WI38 (cell line): ENCODE results near the gene NHLRC4.

Experiments
- H3K4me3 ChIP-seq: 2 replicates; pipeline ENCODE4 v1.5.1; 2011; ENCODE audit warnings: low read depth, mild to moderate bottlenecking, control low read depth, low read length
- CTCF ChIP-seq: IDR thresholded peaks from 2 replicates; pipeline ENCODE4 v1.5.1; 2012; ENCODE audit warnings: low read depth, mild to moderate bottlenecking, control low read depth, low read length

NHLRC4 gene

GRCh38 chr16:567373-568256 is 810 bp downstream of the NHLRC4 start:
- H3K4me3 ChIP-seq: no peak overlapping the region
- TF ChIP-seq CTCF: no peak

- peak overlapping the region; percentile 57 for H3K4me3 ChIP-seq
- TF ChIP-seq CTCF: no peak
Measured at GRCh38 chr16:568401-569258, 1.8 kb downstream of the NHLRC4 start.

GRCh38 chr16:569445-570254 is 2.8 kb downstream of the NHLRC4 start, which contains the start of gene PIGQ:
Gene PIGQ (plus strand): TSS chr16:569968. CDS start chr16:574075, 4,107 bp downstream.
- TF ChIP-seq CTCF: no peak

GRCh38 chr16:572865-573650 is 6.3 kb downstream of the NHLRC4 start:
- TF ChIP-seq CTCF: no peak
- H3K4me3 ChIP-seq: no peak overlapping the region

More at GRCh38 chr16:569445-570254, 2.8 kb downstream of the NHLRC4 start, which contains the start of gene PIGQ:
- H3K4me3 ChIP-seq: peak within 1 kb of the TSS; percentile 89

- H3K4me3 ChIP-seq: no peak overlapping the region
- no peak for TF ChIP-seq CTCF
Measured at GRCh38 chr16:574021-574760, 7.4 kb downstream of the NHLRC4 start.
